ENCODE measurements around the gene RPUSD1.

GRCh38 chr16:767743-768235 lies 20.4 kb downstream of the RPUSD1 start:
- TF ChIP-seq, protein P1, sequence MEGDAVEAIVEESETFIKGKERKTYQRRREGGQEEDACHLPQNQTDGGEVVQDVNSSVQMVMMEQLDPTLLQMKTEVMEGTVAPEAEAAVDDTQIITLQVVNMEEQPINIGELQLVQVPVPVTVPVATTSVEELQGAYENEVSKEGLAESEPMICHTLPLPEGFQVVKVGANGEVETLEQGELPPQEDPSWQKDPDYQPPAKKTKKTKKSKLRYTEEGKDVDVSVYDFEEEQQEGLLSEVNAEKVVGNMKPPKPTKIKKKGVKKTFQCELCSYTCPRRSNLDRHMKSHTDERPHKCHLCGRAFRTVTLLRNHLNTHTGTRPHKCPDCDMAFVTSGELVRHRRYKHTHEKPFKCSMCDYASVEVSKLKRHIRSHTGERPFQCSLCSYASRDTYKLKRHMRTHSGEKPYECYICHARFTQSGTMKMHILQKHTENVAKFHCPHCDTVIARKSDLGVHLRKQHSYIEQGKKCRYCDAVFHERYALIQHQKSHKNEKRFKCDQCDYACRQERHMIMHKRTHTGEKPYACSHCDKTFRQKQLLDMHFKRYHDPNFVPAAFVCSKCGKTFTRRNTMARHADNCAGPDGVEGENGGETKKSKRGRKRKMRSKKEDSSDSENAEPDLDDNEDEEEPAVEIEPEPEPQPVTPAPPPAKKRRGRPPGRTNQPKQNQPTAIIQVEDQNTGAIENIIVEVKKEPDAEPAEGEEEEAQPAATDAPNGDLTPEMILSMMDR (IDR thresholded peaks at IDR 0.05; ENCODE audit: insufficient read depth, low read length, poor library complexity, severe bottlenecking), result no peak
- no peak for TF ChIP-seq EZH2phosphoT487 (conservative IDR thresholded peaks at IDR 0.05; ENCODE audit: low read length)
